ENCODE data around the gene COL20A1. TPM values are rescaled to one million over a fixed set of nuclear protein-coding genes. Genes with fewer than 3 reads are reported as not detected.

COL20A1 gene
- total and polyA plus RNA-seq, 2 of the 13 experiments (the other 11 are each of a cell fraction or from before 2014, with no cell fraction given): not detected

DNA sequence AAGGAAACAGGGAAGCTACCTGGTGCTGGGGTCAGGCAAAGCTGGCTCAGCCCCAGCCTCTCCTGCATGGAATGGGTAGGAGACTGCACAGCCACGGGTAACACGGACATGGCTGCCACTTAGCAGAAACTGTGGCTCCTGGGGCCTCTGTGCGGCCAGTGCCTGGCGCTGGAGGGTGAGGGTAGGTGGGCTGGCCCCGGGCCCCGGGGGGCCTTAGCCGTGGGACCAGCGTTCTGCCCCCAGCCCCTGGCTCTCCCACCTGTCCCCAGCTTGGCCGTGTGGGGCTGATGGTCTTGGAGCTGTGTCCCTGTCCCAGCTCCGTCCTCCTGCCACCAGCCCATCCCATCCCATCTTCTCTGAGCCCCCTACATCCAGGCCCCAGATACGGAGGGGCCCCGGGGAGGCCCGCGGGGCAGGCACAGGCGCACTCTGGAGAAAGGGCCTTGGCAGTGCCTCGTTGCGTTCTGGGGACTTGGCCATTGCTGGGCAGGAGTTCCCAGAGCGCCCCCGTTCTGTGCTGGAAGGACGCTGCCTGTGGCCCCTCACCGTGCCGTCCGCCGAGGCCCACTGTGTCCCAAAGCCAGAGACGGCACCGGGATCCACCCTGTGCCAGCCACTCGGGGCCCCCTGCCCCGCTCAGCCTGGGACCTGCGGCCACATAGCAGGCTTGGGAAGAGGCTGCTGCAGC is 56.0 kb downstream of the COL20A1 start:
- 43% methylated on average over 29 of the region's 29 CpGs for WGBS (ENCODE audit: low lambda C conversion rate)
- DNase-seq (ENCODE audit: low spot score): no peak
- Histone ChIP-seq H3K9me3 (ENCODE audit: low read length) (no peaks in the 10 kb centered on the region), H2AFZ (ENCODE audit: low read length) (no peak overlapping the region), H3K36me3 (replicated peaks in 1 of 2; ENCODE audit: control insufficient read depth in 1 of 2, insufficient read depth in 2 of 2, low read length in 2 of 2) (no peaks in the 10 kb centered on the region), H4K20me1 (ENCODE audit: insufficient read depth, low read length) (no peaks in the 10 kb centered on the region; the same call in 1 of the 2 replicates), H3K27ac (ENCODE audit: extremely low read length, insufficient read depth, low read length) (no peak overlapping the region), H3K9ac (ENCODE audit: insufficient read depth, low read depth, low read length) (no peak overlapping the region), H3K27me3 (ENCODE audit: control insufficient read depth in 1 of 2, insufficient read depth in 2 of 2, low read length in 2 of 2) (peaks cover 12 to 45% of the 10 kb centered on the region in 2 experiments), H3K4me1 (ENCODE audit: insufficient read depth, low read length) (no peaks in the 10 kb centered on the region), H3K4me3 (replicated peaks in 1 of 3; ENCODE audit: insufficient read depth in 1 of 3, low read depth in 2 of 3, low read length in 3 of 3) (no peak overlapping the region), H3K79me2 (ENCODE audit: insufficient read depth, low read length) (no peaks in the 10 kb centered on the region), H3K4me2 (ENCODE audit: low read depth, low read length) (no peak overlapping the region)
- FAIRE-seq: no peak
- intact Hi-C loops (cut with micrococcal nuclease; ENCODE audit: unreplicated experiment): no loop called here
- TF ChIP-seq GTF3A (CRISPR knock-in tag; conservative IDR thresholded peaks at IDR 0.05): no peak
- TF ChIP-seq, protein P1, sequence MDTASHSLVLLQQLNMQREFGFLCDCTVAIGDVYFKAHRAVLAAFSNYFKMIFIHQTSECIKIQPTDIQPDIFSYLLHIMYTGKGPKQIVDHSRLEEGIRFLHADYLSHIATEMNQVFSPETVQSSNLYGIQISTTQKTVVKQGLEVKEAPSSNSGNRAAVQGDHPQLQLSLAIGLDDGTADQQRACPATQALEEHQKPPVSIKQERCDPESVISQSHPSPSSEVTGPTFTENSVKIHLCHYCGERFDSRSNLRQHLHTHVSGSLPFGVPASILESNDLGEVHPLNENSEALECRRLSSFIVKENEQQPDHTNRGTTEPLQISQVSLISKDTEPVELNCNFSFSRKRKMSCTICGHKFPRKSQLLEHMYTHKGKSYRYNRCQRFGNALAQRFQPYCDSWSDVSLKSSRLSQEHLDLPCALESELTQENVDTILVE (CRISPR knock-in tag; IDR thresholded peaks at IDR 0.05): no peak
- in situ Hi-C loops (cut with HindIII; ENCODE audit: extremely low pct_ligation_motif_present, low pct_unique_long_range_greater_than_20kb): no loop called here
- ATAC-seq: no peak
- BruUV-seq (replicated peaks): no TSS peak
- CTCF ChIA-PET (ENCODE audit: low intra/inter-chr PET ratio, low total read pairs): no interaction called here
- POLR2A ChIA-PET: no interaction called here

DNA sequence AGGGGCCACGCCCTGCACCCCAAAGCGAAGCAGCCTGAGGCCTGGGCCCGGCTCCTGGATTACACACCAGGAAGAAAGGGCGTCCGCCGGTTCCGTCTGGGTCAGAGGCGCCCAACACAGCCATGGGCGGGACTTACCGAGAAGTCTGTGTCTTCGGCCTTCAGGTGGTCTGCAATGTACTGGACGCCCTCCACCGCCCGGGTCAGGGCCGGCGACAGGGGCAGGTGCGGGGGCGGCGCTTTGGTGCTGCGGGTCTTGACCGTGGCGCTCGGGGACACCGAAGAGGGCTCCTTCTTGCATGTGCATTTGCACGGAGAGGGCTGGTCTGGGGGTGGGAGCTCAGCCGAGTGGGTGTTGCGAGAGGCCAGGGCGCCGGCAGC is 56.5 kb downstream of the COL20A1 start:
- ATAC-seq (no peak), DNase-seq (ENCODE audit: low spot score) (no peak), FAIRE-seq (no peak)
- no peak overlapping the region for H3K4me2 ChIP-seq (ENCODE audit: low read depth, low read length)
- POLR2A ChIA-PET: no interaction called here
- peaks cover 8 to 39% of the 10 kb centered on the region in 2 experiments; a peak in 4 of 5 replicates for H3K27me3 ChIP-seq (ENCODE audit: control insufficient read depth in 1 of 2, insufficient read depth in 2 of 2, low read length in 2 of 2)
- no peak overlapping the region for H2AFZ ChIP-seq (ENCODE audit: low read length)
- H3K27ac ChIP-seq (ENCODE audit: extremely low read length, insufficient read depth, low read length): no peak overlapping the region
- H3K4me3 ChIP-seq (replicated peaks in 1 of 3; ENCODE audit: insufficient read depth in 1 of 3, low read depth in 2 of 3, low read length in 3 of 3): no peak overlapping the region
- no peaks in the 10 kb centered on the region for H3K4me1 ChIP-seq (ENCODE audit: insufficient read depth, low read length)
- H3K79me2 ChIP-seq (ENCODE audit: insufficient read depth, low read length): no peaks in the 10 kb centered on the region
- in situ Hi-C loops (cut with HindIII; ENCODE audit: extremely low pct_ligation_motif_present, low pct_unique_long_range_greater_than_20kb) (no loop called here), intact Hi-C loops (cut with micrococcal nuclease; ENCODE audit: unreplicated experiment) (no loop called here)
- CTCF ChIA-PET (ENCODE audit: low intra/inter-chr PET ratio, low total read pairs): no interaction called here
- no peak overlapping the region for H3K9ac ChIP-seq (ENCODE audit: insufficient read depth, low read depth, low read length)
- no peaks in the 10 kb centered on the region for H3K36me3 ChIP-seq (replicated peaks in 1 of 2; ENCODE audit: control insufficient read depth in 1 of 2, insufficient read depth in 2 of 2, low read length in 2 of 2)
- no TSS peak for BruUV-seq (replicated peaks)
- WGBS (ENCODE audit: low lambda C conversion rate): 80% methylated on average over 22 of the region's 29 CpGs
- H3K9me3 ChIP-seq (ENCODE audit: low read length): no peaks in the 10 kb centered on the region
- no peaks in the 10 kb centered on the region; the same call in 1 of the 2 replicates for H4K20me1 ChIP-seq (ENCODE audit: insufficient read depth, low read length)
- no peak for TF ChIP-seq MEIS1 (CRISPR knock-in tag; IDR thresholded peaks at IDR 0.05; ENCODE audit: borderline replicate concordance)
- no peak for TF ChIP-seq ZNF501 (CRISPR knock-in tag; IDR thresholded peaks at IDR 0.05)
- TF ChIP-seq, protein P2, sequence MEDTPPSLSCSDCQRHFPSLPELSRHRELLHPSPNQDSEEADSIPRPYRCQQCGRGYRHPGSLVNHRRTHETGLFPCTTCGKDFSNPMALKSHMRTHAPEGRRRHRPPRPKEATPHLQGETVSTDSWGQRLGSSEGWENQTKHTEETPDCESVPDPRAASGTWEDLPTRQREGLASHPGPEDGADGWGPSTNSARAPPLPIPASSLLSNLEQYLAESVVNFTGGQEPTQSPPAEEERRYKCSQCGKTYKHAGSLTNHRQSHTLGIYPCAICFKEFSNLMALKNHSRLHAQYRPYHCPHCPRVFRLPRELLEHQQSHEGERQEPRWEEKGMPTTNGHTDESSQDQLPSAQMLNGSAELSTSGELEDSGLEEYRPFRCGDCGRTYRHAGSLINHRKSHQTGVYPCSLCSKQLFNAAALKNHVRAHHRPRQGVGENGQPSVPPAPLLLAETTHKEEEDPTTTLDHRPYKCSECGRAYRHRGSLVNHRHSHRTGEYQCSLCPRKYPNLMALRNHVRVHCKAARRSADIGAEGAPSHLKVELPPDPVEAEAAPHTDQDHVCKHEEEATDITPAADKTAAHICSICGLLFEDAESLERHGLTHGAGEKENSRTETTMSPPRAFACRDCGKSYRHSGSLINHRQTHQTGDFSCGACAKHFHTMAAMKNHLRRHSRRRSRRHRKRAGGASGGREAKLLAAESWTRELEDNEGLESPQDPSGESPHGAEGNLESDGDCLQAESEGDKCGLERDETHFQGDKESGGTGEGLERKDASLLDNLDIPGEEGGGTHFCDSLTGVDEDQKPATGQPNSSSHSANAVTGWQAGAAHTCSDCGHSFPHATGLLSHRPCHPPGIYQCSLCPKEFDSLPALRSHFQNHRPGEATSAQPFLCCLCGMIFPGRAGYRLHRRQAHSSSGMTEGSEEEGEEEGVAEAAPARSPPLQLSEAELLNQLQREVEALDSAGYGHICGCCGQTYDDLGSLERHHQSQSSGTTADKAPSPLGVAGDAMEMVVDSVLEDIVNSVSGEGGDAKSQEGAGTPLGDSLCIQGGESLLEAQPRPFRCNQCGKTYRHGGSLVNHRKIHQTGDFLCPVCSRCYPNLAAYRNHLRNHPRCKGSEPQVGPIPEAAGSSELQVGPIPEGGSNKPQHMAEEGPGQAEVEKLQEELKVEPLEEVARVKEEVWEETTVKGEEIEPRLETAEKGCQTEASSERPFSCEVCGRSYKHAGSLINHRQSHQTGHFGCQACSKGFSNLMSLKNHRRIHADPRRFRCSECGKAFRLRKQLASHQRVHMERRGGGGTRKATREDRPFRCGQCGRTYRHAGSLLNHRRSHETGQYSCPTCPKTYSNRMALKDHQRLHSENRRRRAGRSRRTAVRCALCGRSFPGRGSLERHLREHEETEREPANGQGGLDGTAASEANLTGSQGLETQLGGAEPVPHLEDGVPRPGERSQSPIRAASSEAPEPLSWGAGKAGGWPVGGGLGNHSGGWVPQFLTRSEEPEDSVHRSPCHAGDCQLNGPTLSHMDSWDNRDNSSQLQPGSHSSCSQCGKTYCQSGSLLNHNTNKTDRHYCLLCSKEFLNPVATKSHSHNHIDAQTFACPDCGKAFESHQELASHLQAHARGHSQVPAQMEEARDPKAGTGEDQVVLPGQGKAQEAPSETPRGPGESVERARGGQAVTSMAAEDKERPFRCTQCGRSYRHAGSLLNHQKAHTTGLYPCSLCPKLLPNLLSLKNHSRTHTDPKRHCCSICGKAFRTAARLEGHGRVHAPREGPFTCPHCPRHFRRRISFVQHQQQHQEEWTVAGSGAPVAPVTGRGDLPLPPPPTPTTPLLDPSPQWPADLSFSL (CRISPR knock-in tag; IDR thresholded peaks at IDR 0.05): no peak
- TF ChIP-seq FOXM1 (CRISPR knock-in tag; IDR thresholded peaks at IDR 0.05): no peak
- no peak for TF ChIP-seq ZNF775 (CRISPR knock-in tag; IDR thresholded peaks at IDR 0.05; ENCODE audit: borderline replicate concordance)
- TF ChIP-seq ZSCAN30 (CRISPR knock-in tag; IDR thresholded peaks at IDR 0.05): no peak
- no peak for TF ChIP-seq HOXA5 (CRISPR knock-in tag; IDR thresholded peaks at IDR 0.05)
- TF ChIP-seq MTA3 (CRISPR knock-in tag; IDR thresholded peaks at IDR 0.05): no peak
- no peak for TF ChIP-seq ZC3H4 (CRISPR knock-in tag; IDR thresholded peaks at IDR 0.05; ENCODE audit: borderline replicate concordance)
